HEK293 (cell line): ENCODE measurements around the gene ZNF737.
A peak's percentile ranks its signal among the peaks of the same experiment; 100 is the strongest.
"Not testable (repeated sequence)": the region's sequence is repeated elsewhere in the genome, so short reads cannot be mapped to it uniquely, and the experiment has no call there.

Experiments used
- CTCF ChIA-PET: fragments of 350-600 bp; formaldehyde crosslinking; extraction: SDS; loops from one replicate; lab custom pipeline; 2021; ENCODE audit warnings: antibody characterized with exemption; lab: Yijun Ruan, JAX
- POLR2A ChIA-PET: fragments of 300-600 bp; formaldehyde crosslinking; extraction: SDS; loops from one replicate; lab custom pipeline; 2020; ENCODE audit warnings: antibody characterized with exemption, inconsistent platforms; lab: Yijun Ruan, JAX
- H3K27ac ChIP-seq: fragments of 200-500 bp; sonication (Bioruptor generic); 2 replicates; pipeline ENCODE4 v1.5.1; 2014; ENCODE audit warnings: low read depth, low read length, control low read depth, inconsistent platforms; ENCODE audit errors: extremely low read depth
- H3K36me3 ChIP-seq, 2 experiments: fragments of 200-500 bp in 1 of 2; sonication (Bioruptor generic) in 1 of 2; 1 replicate in 1 of 2; 2 replicates in 1 of 2; pipeline ENCODE4 v1.5.1; 2014 to 2017; ENCODE audit warnings: inconsistent platforms in 2 of 2, low read length in 2 of 2; ENCODE audit not compliant: control insufficient read depth in 2 of 2, insufficient read depth in 1 of 2
- H3K4me1 ChIP-seq: fragments of 200-500 bp; sonication (Bioruptor generic); 2 replicates; pipeline ENCODE4 v1.5.1; 2014; ENCODE audit warnings: mild to moderate bottlenecking, low read length, inconsistent platforms; ENCODE audit not compliant: control insufficient read depth, insufficient read depth
- H3K4me3 ChIP-seq: 2 replicates; pipeline ENCODE4 v1.5.1; 2011; ENCODE audit warnings: low read depth, mild to moderate bottlenecking, control low read depth, low read length, moderate library complexity
- H3K9me3 ChIP-seq: fragments of 200-500 bp; sonication (Bioruptor generic); 2 replicates; pipeline ENCODE4 v1.5.1; 2014; ENCODE audit warnings: low read depth, low read length, inconsistent platforms; ENCODE audit not compliant: control insufficient read depth, insufficient read depth
- AEBP2 ChIP-seq: fragments of 450-650 bp; formaldehyde crosslinking; IDR thresholded peaks from 2 replicates; pipeline ENCODE4 v1.5.1; 2016; ENCODE audit warnings: missing biosample characterization, missing genetic modification characterization, borderline replicate concordance
- EGR2 ChIP-seq: fragments of 450-650 bp; formaldehyde crosslinking; IDR thresholded peaks from 2 replicates; pipeline ENCODE4 v1.5.1; 2016; ENCODE audit warnings: low read depth, missing biosample characterization, missing genetic modification characterization
- SP2 ChIP-seq: fragments of 450-650 bp; formaldehyde crosslinking; IDR thresholded peaks from 2 replicates; pipeline ENCODE4 v1.5.1; 2016; ENCODE audit warnings: missing biosample characterization, missing genetic modification characterization
- ZBTB17 ChIP-seq: fragments of 450-650 bp; formaldehyde crosslinking; IDR thresholded peaks from 2 replicates; pipeline ENCODE4 v1.5.1; 2016; ENCODE audit warnings: missing biosample characterization, missing genetic modification characterization
- ZBTB20 ChIP-seq: fragments of 450-650 bp; formaldehyde crosslinking; IDR thresholded peaks from 2 replicates; pipeline ENCODE4 v1.5.1; 2016; ENCODE audit warnings: missing biosample characterization, missing genetic modification characterization
- ZFHX2 ChIP-seq: fragments of 450-650 bp; formaldehyde crosslinking; conservative IDR thresholded peaks from 2 replicates; pipeline ENCODE4 v1.5.1; 2016; ENCODE audit warnings: missing biosample characterization, missing genetic modification characterization
- ZNF10 ChIP-seq: fragments of 450-650 bp; formaldehyde crosslinking; IDR thresholded peaks from 2 replicates; pipeline ENCODE4 v1.5.1; 2017; ENCODE audit warnings: missing biosample characterization, missing genetic modification characterization
- ZNF112 ChIP-seq: fragments of 450-650 bp; formaldehyde crosslinking; IDR thresholded peaks from 2 replicates; pipeline ENCODE4 v1.5.0; 2017; ENCODE audit warnings: missing biosample characterization, missing genetic modification characterization
- ZNF146 ChIP-seq: fragments of 450-650 bp; formaldehyde crosslinking; IDR thresholded peaks from 2 replicates; pipeline ENCODE4 v1.5.1; 2016; ENCODE audit warnings: missing biosample characterization, missing genetic modification characterization
- ZNF18 ChIP-seq: fragments of 450-650 bp; formaldehyde crosslinking; IDR thresholded peaks from 2 replicates; pipeline ENCODE4 v1.5.1; 2016; ENCODE audit warnings: missing biosample characterization, missing genetic modification characterization
- ZNF280C ChIP-seq: fragments of 450-650 bp; formaldehyde crosslinking; IDR thresholded peaks from 2 replicates; pipeline ENCODE4 v1.5.1; 2016; ENCODE audit warnings: missing biosample characterization, missing genetic modification characterization
- ZNF423 ChIP-seq: fragments of 450-650 bp; formaldehyde crosslinking; IDR thresholded peaks from 2 replicates; pipeline ENCODE4 v1.5.1; 2016; ENCODE audit warnings: missing biosample characterization, missing genetic modification characterization
- ZNF473 ChIP-seq: fragments of 450-650 bp; formaldehyde crosslinking; IDR thresholded peaks from 2 replicates; pipeline ENCODE4 v1.5.1; 2017; ENCODE audit warnings: missing biosample characterization, missing genetic modification characterization
- ZSCAN30 ChIP-seq: fragments of 450-650 bp; IDR thresholded peaks from 2 replicates; pipeline ENCODE4 v1.5.1; 2018; ENCODE audit warnings: missing biosample characterization, mild to moderate bottlenecking, missing genetic modification characterization, moderate library complexity
- TF ChIP-seq, protein P1 (sequence below): fragments of 450-650 bp; formaldehyde crosslinking; IDR thresholded peaks from 2 replicates; pipeline ENCODE4 v1.5.1; 2016; ENCODE audit warnings: missing biosample characterization, missing genetic modification characterization

The ZNF737 gene

DNA sequence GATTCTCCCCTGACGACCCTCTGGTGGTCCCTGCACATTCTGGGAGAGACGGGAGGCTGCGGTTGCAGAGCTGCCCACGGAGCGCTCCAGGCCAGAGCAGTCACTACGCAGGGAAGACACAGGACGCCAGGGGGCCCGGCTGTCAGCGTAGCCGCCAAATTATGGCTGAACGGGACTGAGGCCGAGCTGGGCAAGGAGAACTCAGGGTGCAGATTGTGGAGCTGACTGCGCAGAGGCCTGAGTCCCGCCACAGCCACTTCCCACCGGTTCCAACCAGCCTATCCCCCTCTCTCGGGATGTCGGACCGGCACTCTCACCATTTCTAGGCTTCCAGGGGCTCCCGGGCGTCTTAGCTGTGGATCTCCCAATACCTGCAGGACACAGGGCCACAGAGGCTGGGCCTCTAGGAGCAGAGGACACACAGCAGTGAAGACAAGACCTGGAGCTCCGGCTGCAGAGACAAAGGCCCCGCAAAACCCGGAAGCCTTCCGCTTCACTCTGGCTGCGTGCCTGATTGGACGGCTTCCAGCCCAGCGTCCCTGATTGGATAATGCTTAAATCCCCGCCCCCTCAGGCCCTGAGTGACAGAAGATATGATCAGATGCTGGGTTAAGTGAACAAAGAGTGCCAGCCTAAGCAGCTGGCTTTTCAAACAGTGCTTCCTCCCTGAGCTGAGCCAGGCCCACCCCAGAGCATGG lies at the start of gene ZNF737:
Gene ZNF737, minus strand, starts transcription at position 461 of the 698 bp plus-strand sequence. Its CDS starts 141 bp downstream, at position 320.
- Histone ChIP-seq H3K27ac (no peak within 1 kb of the TSS), H3K4me1 (no peaks in the 10 kb centered on the region), H3K36me3 (no peaks in the 10 kb centered on the region), H3K9me3 (no peaks in the 10 kb centered on the region), H3K4me3 (peak within 1 kb of the TSS; percentile 56)
- ChIA-PET CTCF (interaction anchor here (0.6 to 0.7 kb wide), 2 partner anchors 39 to 109 kb away, joined by 3 read pairs; no protein-coding TSS in a partner anchor), POLR2A (interaction anchor here (1.1 to 1.5 kb wide), 2 partner anchors 10 to 211 kb away, joined by 3 to 5 read pairs; partner anchors contain the start of gene ZNF66)
- TF ChIP-seq ZNF423: no peak
- TF ChIP-seq ZNF10 (tag by site-specific recombination): peak; percentile 80
- peak; percentile 40; the same call in 1 of the 2 replicates for TF ChIP-seq ZBTB20 (tag by site-specific recombination)
- TF ChIP-seq ZNF112 (tag by site-specific recombination): no peak
- no peak for TF ChIP-seq AEBP2 (tag by site-specific recombination)
- TF ChIP-seq ZBTB17 (tag by site-specific recombination): peak; percentile 19; the same call in 1 of the 2 replicates
- no peak for TF ChIP-seq ZNF146 (tag by site-specific recombination)
- peak; percentile 56 for TF ChIP-seq SP2
- no peak for TF ChIP-seq ZFHX2 (tag by site-specific recombination)
- no peak for TF ChIP-seq ZNF280C
- TF ChIP-seq ZSCAN30: no peak
- TF ChIP-seq ZNF18: no peak
- TF ChIP-seq EGR2 (tag by site-specific recombination): no peak
- TF ChIP-seq, protein P1, sequence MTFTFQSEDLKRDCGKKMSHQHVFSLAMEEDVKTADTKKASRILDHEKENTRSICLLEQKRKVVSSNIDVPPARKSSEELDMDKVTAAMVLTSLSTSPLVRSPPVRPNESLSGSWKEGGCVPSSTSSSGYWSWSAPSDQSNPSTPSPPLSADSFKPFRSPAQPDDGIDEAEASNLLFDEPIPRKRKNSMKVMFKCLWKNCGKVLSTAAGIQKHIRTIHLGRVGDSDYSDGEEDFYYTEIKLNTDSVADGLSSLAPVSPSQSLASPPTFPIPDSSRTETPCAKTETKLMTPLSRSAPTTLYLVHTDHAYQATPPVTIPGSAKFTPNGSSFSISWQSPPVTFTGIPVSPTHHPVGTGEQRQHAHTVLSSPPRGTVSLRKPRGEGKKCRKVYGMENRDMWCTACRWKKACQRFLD (tag by site-specific recombination): no peak
- TF ChIP-seq ZNF473 (tag by site-specific recombination): no peak

DNA sequence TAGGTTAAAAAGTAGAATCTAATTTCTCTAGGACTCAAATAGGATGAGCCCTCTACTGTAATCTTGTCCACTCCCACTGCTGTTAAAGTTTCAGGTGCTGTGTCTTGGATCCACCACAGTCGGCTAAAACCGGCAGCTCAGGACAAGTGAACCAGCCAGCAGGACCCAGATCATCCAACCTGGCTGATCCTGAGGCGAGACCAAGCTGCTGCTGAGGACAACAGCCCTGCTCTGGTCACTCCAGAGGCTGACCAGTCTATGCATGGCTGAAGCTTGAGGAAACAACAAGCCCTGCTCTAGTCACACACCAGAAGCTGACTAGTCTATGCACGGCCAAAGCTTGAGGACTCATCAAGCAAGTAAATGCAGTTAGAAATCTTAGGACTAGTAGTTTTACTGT lies 49.4 kb upstream of the ZNF737 start:
- CTCF ChIA-PET, H3K9me3 ChIP-seq, H3K4me1 ChIP-seq, POLR2A ChIA-PET, H3K36me3 ChIP-seq, H3K4me3 ChIP-seq, H3K27ac ChIP-seq: not testable (repeated sequence)
